GM15510 (cell line): Measurements from ENCODE around the gene AKAP6.

ENCODE experiments used
- POLR2A ChIP-seq: IDR thresholded peaks from 3 replicates; pipeline ENCODE4 v1.6.1; 2011; ENCODE audit warnings: borderline replicate concordance; ENCODE audit not compliant: insufficient read length; ENCODE audit errors: extremely low read depth

The AKAP6 gene

DNA sequence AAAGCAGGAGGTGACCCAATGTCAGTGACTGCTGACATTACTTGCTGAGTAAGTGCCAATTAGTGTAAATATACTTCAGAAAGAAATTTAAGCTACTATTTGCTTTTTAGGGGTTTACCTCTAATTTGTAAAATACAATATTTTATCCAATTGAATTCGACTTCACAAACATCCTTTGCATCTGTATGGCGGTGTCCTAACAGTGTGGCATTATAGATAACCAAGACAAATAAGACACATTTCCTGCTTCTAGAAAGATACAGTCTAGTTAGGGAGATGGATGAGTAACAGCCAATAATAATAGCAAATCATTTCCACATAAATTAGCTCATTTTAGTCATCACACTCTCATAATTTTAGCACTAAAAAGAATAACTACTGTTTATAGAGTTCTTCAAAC, 196.5 kb downstream of the AKAP6 start:
- no peak for TF ChIP-seq POLR2A

DNA sequence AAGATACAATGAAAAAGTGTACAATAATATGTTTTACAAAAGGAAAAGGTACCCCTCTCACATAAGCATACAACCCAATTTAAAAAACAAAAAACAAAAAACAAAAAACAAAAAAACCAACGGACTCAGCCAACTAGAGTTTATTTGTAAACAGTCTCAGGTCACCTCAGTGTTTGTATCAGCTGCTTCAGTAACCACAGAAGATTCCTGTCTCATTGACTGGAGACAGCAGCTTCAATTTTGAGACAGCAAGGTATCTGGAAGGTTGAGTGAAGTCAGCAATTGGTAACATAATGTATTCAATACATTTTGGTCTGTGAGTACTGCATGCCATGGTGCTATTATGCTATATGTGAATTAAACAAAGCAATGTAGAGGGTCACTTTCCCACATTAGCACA, 201.7 kb downstream of the AKAP6 start:
- TF ChIP-seq POLR2A: no peak

DNA sequence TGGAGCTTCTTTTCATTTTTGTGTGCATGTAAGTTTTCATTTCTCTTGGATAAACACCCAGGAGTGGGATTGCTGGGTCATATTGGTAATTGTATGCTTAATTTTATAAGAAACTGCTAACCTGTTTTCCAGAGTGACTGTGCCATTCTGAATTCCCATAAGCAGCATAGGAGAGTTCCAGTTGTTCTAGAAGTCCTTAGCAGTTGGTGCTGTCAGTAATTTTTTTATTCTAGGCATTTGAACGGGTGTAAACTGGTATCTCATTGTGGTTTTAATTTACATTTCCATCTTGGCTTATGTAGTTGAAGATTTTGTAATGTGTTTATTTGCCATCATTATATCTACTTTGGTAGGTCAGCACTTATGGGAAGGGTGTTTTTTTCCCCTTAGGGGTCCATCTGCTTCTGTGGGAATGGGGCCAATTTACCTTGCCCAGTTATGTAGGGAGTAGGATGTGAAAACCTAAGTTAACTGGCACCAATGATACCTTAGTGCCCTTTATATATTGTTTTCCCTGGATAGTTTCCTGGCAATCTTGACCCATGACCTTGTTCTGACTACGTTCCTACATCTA, 202.9 kb downstream of the AKAP6 start:
- no peak for TF ChIP-seq POLR2A

GRCh38 chr14:32534145-32534544, 205.0 kb downstream of the AKAP6 start:
- no peak for TF ChIP-seq POLR2A

DNA sequence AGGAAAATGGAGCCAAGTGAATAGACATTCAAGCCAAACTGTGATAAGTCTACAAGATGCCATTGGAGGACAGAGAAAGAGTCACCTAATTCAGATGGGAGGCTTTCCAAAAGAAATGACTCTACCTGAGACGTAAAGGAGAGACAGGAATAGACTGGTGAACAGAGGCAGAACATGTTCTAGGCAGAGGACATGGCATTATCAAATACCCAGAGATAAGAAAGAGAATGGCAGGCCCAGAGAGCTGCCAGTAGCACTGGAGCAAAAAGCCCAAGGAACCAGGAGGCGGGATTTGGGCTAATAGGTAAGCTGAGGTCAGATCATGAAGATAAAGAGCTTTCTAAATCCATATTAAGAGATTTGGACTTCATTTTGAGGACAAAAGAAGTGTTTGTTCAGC, 207.1 kb downstream of the AKAP6 start:
- no peak for TF ChIP-seq POLR2A

- TF ChIP-seq POLR2A: no peak
Measured at GRCh38 chr14:32537166-32537565, 208.1 kb downstream of the AKAP6 start.

- no peak for TF ChIP-seq POLR2A
Measured at GRCh38 chr14:32542507-32542906, 213.4 kb downstream of the AKAP6 start.

- TF ChIP-seq POLR2A: no peak
Measured at GRCh38 chr14:32545095-32545494, 216.0 kb downstream of the AKAP6 start.

DNA sequence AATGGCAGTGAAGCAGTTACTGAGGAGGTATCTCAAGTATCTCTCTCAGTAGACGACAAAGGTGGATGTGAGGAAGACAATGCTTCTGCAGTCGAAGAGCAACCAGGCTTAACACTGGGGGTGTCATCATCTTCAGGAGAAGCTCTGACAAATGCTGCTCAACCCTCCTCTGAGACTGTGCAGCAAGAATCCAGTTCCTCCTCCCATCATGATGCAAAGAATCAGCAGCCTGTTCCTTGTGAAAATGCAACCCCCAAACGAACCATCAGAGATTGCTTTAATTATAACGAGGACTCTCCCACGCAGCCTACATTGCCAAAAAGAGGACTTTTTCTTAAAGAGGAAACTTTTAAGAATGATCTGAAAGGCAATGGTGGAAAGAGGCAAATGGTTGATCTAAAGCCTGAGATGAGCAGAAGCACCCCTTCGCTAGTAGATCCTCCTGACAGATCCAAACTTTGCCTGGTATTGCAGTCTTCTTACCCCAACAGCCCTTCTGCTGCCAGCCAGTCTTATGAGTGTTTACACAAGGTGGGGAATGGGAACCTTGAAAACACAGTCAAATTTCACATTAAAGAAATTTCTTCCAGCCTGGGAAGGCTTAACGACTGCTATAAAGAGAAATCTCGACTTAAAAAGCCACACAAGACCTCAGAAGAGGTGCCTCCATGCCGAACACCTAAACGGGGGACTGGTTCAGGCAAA, 216.6 kb downstream of the AKAP6 start:
- no peak for TF ChIP-seq POLR2A

DNA sequence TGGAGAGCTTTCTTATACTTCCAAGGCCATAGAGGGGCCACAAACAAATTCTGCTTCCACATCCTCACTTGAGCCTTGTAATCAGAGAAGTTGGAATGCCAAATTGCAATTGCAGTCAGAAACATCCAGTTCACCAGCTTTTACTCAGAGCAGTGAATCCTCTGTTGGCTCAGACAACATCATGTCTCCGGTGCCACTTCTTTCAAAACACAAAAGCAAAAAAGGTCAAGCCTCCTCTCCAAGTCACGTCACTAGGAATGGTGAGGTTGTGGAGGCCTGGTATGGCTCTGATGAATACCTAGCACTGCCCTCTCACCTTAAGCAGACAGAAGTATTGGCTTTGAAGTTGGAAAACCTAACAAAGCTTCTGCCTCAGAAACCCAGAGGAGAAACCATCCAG, 217.1 kb downstream of the AKAP6 start:
- TF ChIP-seq POLR2A: no peak

- no peak for TF ChIP-seq POLR2A
Measured at GRCh38 chr14:32552766-32553165, 223.7 kb downstream of the AKAP6 start.

DNA sequence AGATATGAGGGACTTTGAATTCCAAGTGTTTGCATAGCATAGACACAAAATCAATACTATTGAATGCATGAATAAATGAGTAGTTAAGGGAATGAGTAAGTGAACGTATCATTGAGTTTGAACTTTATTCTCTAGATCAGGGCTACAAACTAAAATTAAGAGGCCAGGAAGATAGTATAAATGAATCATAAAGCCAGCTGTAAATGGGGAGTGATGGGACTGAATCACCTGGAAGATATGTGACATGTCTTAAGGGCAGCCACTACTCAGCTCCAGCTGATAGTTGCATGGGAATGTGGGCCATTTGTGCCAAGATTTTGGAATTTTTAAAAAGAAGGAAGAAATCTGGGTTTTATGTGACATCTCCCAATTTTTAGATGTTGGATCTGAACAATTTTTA, 229.9 kb downstream of the AKAP6 start:
- no peak for TF ChIP-seq POLR2A

DNA sequence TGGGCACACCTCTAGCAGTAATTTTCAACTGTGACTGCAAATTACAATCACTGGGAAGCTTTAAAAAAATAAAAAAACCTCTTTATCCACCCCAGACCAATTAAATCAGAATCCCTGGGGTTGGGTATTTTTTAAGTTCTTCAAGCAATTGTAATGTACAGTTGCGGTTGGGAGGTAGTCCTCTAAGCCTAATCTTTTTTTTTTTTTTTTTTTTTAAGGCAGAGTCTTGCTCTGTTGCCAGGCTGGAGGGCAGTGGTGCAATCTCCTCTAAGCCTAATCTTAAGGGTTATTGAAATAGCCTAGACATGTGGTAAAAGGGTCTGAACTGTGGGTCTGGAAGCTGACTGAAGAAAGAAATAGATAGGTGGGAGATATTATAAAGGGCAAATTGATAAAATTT, 230.5 kb downstream of the AKAP6 start:
- TF ChIP-seq POLR2A: no peak

- no peak for TF ChIP-seq POLR2A
Measured at GRCh38 chr14:32560209-32560857, 231.2 kb downstream of the AKAP6 start.

GRCh38 chr14:32561520-32561919, 232.4 kb downstream of the AKAP6 start:
- no peak for TF ChIP-seq POLR2A

GRCh38 chr14:32564596-32564995, 235.5 kb downstream of the AKAP6 start:
- no peak for TF ChIP-seq POLR2A
